Activated CD4-positive, CD25-positive, alpha-beta regulatory T cell treated with anti-CD3 and anti-CD28 coated beads, Interleukin-2, amount 50 U/mL, for 72 hours (primary cell): ENCODE data around the gene TSEN34.
"Not testable (repeated sequence)": the region's sequence is repeated elsewhere in the genome, so short reads cannot be mapped to it uniquely, and the experiment has no call there.

ENCODE experiments used
- DNase-seq: peaks from one replicate; pipeline ENCODE4 v3.0.0; 2021

Gene TSEN34

GRCh38 chr19:54189145-54189734 lies 1.9 kb upstream of the TSEN34 start, which contains the start of gene MBOAT7:
Gene MBOAT7 (minus strand): TSS chr19:54189580. CDS start chr19:54188508, 1,072 bp downstream.
- no peak for DNase-seq

GRCh38 chr19:54189735-54190502 lies 1.2 kb upstream of the TSEN34 start:
- peak; percentile 100 for DNase-seq

- peak; percentile 99 for DNase-seq
Observed at GRCh38 chr19:54190503-54191010, 551 bp upstream of the TSEN34 start.

GRCh38 chr19:54191811-54192453 lies 824 bp downstream of the TSEN34 start:
- no peak for DNase-seq

DNA sequence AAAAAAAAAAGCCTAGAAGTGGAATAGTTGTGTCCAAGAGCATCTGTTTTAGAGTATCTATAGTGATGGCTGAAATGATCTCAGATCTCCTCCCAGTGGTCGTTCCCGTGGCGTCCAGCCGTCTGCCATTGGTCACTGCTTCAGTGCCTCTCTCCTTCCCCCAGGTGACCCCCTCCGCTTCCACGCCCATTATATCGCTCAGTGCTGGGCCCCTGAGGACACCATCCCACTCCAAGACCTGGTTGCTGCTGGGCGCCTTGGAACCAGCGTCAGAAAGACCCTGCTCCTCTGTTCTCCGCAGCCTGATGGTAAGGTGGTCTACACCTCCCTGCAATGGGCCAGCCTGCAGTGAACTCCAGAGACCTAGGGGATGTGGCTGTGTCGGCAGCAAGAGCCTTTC lies 1.9 kb downstream of the TSEN34 start:
- DNase-seq = no peak

DNA sequence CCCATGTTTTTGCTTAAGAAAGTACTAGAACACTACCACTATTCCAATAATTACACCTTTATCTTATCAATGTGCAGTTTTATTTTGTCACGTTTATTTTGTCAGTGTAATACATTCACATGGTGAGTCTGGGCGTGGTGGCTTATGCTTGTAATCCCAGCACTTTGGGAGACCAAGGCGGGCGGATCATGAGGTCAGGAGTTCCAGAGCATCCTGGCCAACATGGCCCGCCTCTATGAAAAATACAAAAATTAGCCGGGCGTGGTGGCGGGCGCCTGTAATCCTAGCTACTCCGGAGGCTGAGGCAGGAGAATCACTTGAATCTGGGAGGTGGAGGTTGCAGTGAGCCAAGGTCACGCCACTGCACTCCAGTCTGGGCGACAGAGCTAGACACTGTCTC lies 3.4 kb downstream of the TSEN34 start:
- DNase-seq = not testable (repeated sequence)

DNA sequence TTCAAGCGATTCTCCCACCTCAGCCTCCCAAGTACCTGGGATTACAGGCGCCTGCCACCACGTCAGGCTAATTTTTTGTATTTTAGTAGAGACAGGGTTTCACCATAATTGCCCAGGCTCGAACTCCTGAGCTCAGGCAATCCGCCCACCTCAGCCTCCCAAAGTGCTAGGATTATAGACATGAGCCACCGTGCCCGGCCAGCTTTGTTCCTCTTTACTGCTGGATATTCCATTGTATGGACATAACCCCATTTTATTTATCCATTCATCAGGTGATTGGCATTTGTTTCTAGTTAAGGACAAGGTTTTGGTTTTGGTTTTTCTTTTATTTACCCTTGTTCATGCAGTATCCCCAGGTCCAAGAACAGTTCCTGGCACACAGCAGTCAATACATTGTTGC lies 5.4 kb downstream of the TSEN34 start:
- DNase-seq = no peak

GRCh38 chr19:54197121-54197520 lies 6.0 kb downstream of the TSEN34 start:
- no peak for DNase-seq

DNA sequence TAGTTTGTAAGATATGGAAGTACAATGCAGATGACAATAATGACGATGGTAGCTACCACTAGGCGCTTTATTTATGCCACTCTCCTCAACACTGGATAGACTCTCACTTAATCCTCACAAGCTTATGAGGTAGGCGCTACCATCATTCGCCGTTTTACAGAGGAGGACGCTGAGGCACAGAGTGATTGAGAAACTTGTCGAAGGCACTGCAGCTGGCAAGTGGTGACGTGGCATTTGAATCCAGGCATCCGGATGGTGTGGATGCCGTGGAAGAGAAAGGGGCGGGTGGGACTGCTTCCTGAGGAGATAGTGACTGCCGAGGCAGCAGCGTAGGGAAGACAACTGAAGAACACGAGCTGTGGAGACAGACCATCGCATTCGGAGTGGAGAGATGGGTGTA lies 8.3 kb downstream of the TSEN34 start:
- no peak for DNase-seq

GRCh38 chr19:54201172-54201701 lies 10.1 kb downstream of the TSEN34 start:
- no peak for DNase-seq

GRCh38 chr19:54201980-54202379 lies 10.9 kb downstream of the TSEN34 start:
- no peak for DNase-seq

DNA sequence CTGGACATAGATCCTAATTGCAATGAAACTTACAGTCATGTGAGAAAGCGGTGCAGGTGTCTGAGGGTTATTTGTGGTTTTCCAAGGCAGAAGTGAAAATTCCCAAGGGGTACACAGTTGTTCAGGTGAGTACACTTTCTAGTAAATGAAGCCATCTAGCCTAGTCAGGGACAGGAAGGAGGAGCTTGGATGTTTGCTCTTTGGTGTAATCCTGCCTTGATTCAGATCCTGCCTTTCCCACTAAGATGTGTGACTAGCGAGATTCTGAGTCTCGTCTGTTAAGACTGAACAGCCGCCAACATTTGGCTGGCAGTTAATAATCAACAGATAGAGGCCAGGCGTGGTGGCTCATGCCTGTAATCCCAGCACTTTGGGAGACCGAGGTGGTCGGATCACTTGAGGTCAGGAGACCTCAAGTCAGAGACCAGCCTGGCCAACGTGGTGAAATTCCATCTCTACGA lies 12.1 kb downstream of the TSEN34 start:
- DNase-seq = no peak

DNA sequence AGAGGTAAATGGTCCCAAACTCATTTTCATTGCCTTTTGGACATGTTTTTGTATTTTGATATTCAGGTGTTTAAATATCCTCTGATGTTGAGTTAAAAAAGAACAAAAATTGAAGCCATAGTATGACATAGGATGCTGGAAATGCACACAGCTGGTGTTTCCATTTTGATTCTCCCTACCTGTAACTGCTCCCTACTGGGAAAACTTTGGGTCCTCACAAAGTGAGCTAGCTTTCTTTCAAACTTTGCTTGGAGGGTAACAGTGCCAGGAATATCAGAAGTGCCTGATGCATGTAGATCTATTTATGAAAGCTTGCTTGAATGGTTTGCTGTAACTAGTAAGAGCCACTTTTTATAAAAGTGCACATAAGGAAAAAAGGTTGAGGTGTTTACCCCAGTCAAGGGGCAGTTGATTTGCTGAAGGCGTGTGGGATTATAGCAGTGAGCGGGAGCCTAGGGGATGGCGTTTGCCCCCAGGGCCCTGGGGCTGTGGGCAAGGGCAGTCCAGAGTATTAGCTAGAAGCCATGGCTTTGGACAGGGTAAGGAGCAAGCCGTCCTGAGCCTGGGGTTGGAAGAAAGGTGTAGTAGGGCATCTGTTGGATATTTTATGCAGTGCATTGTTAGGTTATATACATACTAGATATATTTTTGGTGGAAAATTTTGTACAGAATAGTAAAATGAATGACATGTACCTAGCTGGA lies 13.8 kb downstream of the TSEN34 start:
- DNase-seq = no peak

- no peak for DNase-seq
Observed at GRCh38 chr19:54206030-54206830, 15.1 kb downstream of the TSEN34 start.

DNA sequence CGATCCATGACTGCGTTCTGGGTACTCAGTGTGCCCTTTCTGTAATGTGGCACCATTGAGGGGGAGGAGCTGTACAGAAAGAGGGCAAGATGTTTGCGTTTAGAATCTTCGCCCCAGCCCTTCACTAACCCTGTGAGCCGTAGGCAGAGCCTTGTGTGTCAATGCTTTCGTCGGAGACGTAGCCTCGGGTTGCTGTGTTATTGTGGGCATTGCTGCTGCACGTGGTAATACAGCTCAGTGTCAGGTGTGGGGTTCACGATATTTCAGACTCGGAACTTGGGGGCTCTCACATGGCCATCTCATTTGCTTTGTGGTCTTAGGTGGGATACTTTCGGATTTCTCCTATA lies 15.7 kb downstream of the TSEN34 start:
- no peak for DNase-seq

- DNase-seq = not testable (repeated sequence)
Observed at GRCh38 chr19:54207193-54207592, 16.1 kb downstream of the TSEN34 start.

DNA sequence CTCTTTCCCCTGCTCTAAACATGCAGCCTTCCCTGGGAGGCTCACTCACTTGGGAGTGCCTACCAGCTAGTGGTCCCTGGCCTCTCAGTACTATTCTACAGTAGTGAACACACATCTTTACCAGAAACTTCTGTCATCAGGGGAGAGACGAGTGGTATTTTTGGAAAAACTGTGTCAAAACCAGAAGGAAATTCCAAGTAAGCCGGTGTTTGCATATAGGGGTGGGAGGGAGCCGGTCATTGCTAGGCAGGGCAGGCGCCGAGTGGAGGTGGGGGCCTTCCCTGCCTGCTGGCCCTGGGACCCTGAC lies 16.5 kb downstream of the TSEN34 start:
- DNase-seq = no peak

GRCh38 chr19:54207983-54208783 lies 17.1 kb downstream of the TSEN34 start:
- no peak for DNase-seq

- DNase-seq = no peak
Observed at GRCh38 chr19:54208784-54209057, 17.6 kb downstream of the TSEN34 start.

DNA sequence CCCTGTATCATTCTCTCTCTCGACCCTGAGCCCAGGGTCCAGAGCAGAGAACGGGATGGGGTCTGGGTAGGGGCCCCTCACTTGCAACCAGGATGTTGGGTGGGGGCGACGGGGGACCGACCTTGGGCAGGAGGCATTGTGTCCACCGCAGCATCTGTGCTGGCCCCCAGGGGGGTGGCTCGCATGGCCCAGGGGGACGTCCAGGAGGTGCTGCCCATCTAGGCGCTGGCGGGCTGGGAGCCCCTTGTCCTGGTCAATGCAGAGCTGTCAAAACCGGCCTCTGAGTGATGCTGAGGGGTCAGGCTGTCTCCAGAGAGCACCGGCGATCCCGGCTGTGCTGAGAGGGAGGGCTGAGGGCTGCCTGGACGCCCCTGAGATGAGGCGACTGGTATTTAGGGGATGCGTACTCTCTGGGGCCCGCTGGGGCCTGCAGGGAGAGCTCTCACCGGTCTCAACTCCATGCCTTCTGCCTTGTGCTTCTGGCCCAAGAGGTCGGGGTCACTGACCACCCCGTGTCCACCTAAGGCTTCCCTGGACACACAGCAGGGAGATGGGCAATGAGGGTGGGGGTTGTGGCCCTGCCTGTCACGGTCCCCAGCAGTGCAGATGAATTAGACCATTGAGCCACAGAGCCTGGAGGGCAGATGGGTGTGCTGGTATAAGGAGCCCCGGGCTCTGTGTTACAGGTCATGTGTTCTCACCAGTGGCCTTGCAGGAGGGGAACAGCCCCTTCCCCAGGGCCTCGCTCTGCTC lies 18.1 kb downstream of the TSEN34 start:
- DNase-seq = no peak
